Esophagus squamous epithelium (tissue), 4 donors: ENCODE data around the gene SEMA7A.

ENCODE experiments used
- POLR2A ChIP-seq, 4 donors: fragments of 450-650 bp; IDR thresholded peaks; one replicate each; pipeline ENCODE4 v1.6.1; 2017; ENCODE audit warnings: antibody characterized with exemption in 4 of 4, mild to moderate bottlenecking in 4 of 4, moderate library complexity in 3 of 4
- TF ChIP-seq, protein P1 (sequence below), 6 experiments: fragments of 450-650 bp in 4 of 6; fragments of 200-600 bp in 2 of 6; sonication (generic) in 2 of 6; IDR thresholded peaks; one replicate each; pipeline ENCODE4 v1.5.1; 2016 to 2019; ENCODE audit warnings: antibody characterized with exemption in 6 of 6, mild to moderate bottlenecking in 4 of 6, moderate library complexity in 4 of 6

DNA sequence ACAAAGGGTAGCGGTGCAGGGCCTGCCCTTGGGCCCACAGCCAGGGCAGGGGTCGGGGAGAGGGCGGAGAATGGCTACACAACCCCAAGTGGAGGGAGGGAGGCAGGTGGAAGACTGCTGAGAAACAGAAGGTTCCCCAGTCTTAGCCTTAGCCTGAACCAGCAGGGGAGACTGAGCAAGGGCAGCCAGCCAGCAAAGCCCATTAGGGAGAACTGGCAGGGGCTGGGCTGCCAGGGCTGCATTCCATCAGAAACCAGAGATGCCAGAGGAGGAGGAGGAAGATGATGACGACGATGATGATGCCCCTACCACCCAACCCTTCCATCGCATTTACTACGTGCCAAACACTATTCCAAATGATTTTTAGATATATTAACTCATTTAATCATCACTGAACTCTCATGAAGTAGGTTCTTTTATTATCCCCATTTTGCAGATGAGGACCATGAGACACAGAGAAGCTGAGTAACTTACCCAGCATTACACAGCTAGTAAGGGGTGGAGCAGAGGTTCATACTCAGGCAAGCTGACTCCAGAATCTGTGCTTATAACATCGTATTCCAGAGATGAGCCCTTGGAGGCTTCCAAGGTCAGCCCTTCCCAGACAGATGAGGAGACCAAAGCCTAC is 8.7 kb downstream of the SEMA7A start:
- TF ChIP-seq, protein P1, sequence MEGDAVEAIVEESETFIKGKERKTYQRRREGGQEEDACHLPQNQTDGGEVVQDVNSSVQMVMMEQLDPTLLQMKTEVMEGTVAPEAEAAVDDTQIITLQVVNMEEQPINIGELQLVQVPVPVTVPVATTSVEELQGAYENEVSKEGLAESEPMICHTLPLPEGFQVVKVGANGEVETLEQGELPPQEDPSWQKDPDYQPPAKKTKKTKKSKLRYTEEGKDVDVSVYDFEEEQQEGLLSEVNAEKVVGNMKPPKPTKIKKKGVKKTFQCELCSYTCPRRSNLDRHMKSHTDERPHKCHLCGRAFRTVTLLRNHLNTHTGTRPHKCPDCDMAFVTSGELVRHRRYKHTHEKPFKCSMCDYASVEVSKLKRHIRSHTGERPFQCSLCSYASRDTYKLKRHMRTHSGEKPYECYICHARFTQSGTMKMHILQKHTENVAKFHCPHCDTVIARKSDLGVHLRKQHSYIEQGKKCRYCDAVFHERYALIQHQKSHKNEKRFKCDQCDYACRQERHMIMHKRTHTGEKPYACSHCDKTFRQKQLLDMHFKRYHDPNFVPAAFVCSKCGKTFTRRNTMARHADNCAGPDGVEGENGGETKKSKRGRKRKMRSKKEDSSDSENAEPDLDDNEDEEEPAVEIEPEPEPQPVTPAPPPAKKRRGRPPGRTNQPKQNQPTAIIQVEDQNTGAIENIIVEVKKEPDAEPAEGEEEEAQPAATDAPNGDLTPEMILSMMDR (IDR thresholded peaks at IDR 0.05) = no peak
- TF ChIP-seq POLR2A (IDR thresholded peaks at IDR 0.05) = no peak
